Measurements from ENCODE around the gene NEURL1. TPM values are rescaled to one million over a fixed set of nuclear protein-coding genes. Genes with fewer than 3 reads are reported as not detected.

Gene NEURL1
- total RNA-seq = under 1 TPM; 0.14 to 0.80 TPM
- 1 to 10 TPM in 1 of 2 donors, under 1 TPM in 1; 0.69 to 2.0 TPM for polyA plus RNA-seq
- long read RNA-seq, donor 1 = 0 reads
- long read RNA-seq, donor 2 = 0 reads
- long read RNA-seq, donor 3 = 0 reads
- long read RNA-seq, donor 4 = 0 reads
- long read RNA-seq, donor 5 = 0 reads

- Histone ChIP-seq H3K36me3 (ENCODE audit: control insufficient read depth in 4 of 4, insufficient read depth in 4 of 4, low read length in 4 of 4) (no peaks in the 10 kb centered on the region), H3K27me3 (ENCODE audit: control insufficient read depth in 3 of 3, insufficient read depth in 3 of 3, low read length in 2 of 3) (peaks cover 3 to 38% (median 36%) of the 10 kb centered on the region in 3 donors), H3K9me3 (ENCODE audit: control insufficient read depth in 4 of 4, insufficient read depth in 3 of 4, low read length in 3 of 4) (no peaks in the 10 kb centered on the region), H3K4me1 (ENCODE audit: control insufficient read depth in 5 of 5, insufficient read depth in 5 of 5, low read length in 5 of 5) (peaks cover 0 to 12% (median 0%) of the 10 kb centered on the region in 5 donors), H3K9ac (ENCODE audit: insufficient read depth in 1 of 2, low read length in 2 of 2) (no peak within 1 kb of the TSS), H3K4me3 (peak within 1 kb of the TSS; percentile 16), H3K27ac (ENCODE audit: low read depth in 1 of 2, low read length in 1 of 2) (no peak within 1 kb of the TSS)
- ATAC-seq (ENCODE audit: insufficient read depth, low FRiP score) = no peak
- TF ChIP-seq CTCF (IDR thresholded peaks at IDR 0.05; ENCODE audit: control extremely low read depth, extremely low read depth) = no peak
- WGBS, 2 donors = 3 to 4% methylated on average over 62 to 65 of the region's 65 CpGs
- DNase-seq = peak; percentile 57 to 61 (median 58)
Measured at GRCh38 chr10:103493362-103493915, at the start of gene NEURL1. Gene NEURL1, plus strand, starts transcription at chr10:103493705. Its CDS starts 683 bp downstream, at chr10:103494388.

GRCh38 chr10:103444478-103444877 lies 49.0 kb upstream of the NEURL1 start:
- Histone ChIP-seq H3K9me3 (ENCODE audit: control insufficient read depth in 4 of 4, insufficient read depth in 3 of 4, low read length in 3 of 4) (no peaks in the 10 kb centered on the region), H3K27me3 (ENCODE audit: control insufficient read depth in 3 of 3, insufficient read depth in 3 of 3, low read length in 2 of 3) (no peaks in the 10 kb centered on the region), H3K27ac (ENCODE audit: low read depth in 1 of 2, low read length in 1 of 2) (no peak overlapping the region), H3K4me1 (ENCODE audit: control insufficient read depth in 5 of 5, insufficient read depth in 5 of 5, low read length in 5 of 5) (peaks cover 0 to 25% (median 0%) of the 10 kb centered on the region in 5 donors), H3K9ac (ENCODE audit: insufficient read depth in 1 of 2, low read length in 2 of 2) (no peak overlapping the region), H3K36me3 (ENCODE audit: control insufficient read depth in 4 of 4, insufficient read depth in 4 of 4, low read length in 4 of 4) (peaks cover 6 to 70% (median 37%) of the 10 kb centered on the region in 4 donors), H3K4me3 (no peak overlapping the region)
- WGBS, 2 donors = 72 to 91% methylated on average over 10 of the region's 10 CpGs
- no peak for ATAC-seq (ENCODE audit: insufficient read depth, low FRiP score)
- no peak for DNase-seq
- TF ChIP-seq CTCF (IDR thresholded peaks at IDR 0.05; ENCODE audit: control extremely low read depth, extremely low read depth) = no peak

- ATAC-seq (ENCODE audit: insufficient read depth, low FRiP score) = no peak
- 88 to 95% methylated on average over 9 of the region's 9 CpGs for WGBS, 2 donors
- no peak overlapping the region for H3K4me3 ChIP-seq
- peak overlapping the region; percentile 9 to 26 for H3K27ac ChIP-seq (ENCODE audit: low read depth in 1 of 2, low read length in 1 of 2)
- no peak overlapping the region for H3K9ac ChIP-seq (ENCODE audit: insufficient read depth in 1 of 2, low read length in 2 of 2)
- H3K9me3 ChIP-seq (ENCODE audit: control insufficient read depth in 4 of 4, insufficient read depth in 3 of 4, low read length in 3 of 4) = no peaks in the 10 kb centered on the region
- peaks cover 0 to 31% (median 0%) of the 10 kb centered on the region in 5 donors for H3K4me1 ChIP-seq (ENCODE audit: control insufficient read depth in 5 of 5, insufficient read depth in 5 of 5, low read length in 5 of 5)
- H3K36me3 ChIP-seq (ENCODE audit: control insufficient read depth in 4 of 4, insufficient read depth in 4 of 4, low read length in 4 of 4) = peaks cover 0 to 67% (median 37%) of the 10 kb centered on the region in 4 donors
- no peaks in the 10 kb centered on the region for H3K27me3 ChIP-seq (ENCODE audit: control insufficient read depth in 3 of 3, insufficient read depth in 3 of 3, low read length in 2 of 3)
- no peak for TF ChIP-seq CTCF (IDR thresholded peaks at IDR 0.05; ENCODE audit: control extremely low read depth, extremely low read depth)
- DNase-seq = no peak
Measured at GRCh38 chr10:103445366-103445765, 48.1 kb upstream of the NEURL1 start.
